Mesenchymal stem cell (in vitro differentiated cells and primary cell): Measurements from ENCODE around the gene LRRC8B.

Experiments
- DNase-seq: peaks from one replicate; pipeline ENCODE4 v3.0.0-alpha.2; 2013
- H2AFZ ChIP-seq: one replicate; pipeline ENCODE4 v1.6.1; 2013; ENCODE audit warnings: low read depth, mild to moderate bottlenecking, control low read depth, inconsistent platforms, low read length, moderate library complexity
- H2AK5ac ChIP-seq: 2 replicates; pipeline ENCODE4 v1.6.1; 2013; ENCODE audit warnings: low read length, moderate library complexity, mild to moderate bottlenecking, inconsistent platforms; ENCODE audit not compliant: severe bottlenecking
- H2BK120ac ChIP-seq: one replicate; pipeline ENCODE4 v1.6.1; 2013; ENCODE audit warnings: low read depth, mild to moderate bottlenecking, inconsistent platforms, low read length, moderate library complexity
- H2BK12ac ChIP-seq, 2 experiments: one replicate each; pipeline ENCODE4 v1.6.1; 2013; ENCODE audit warnings: inconsistent platforms in 2 of 2, low read length in 2 of 2, mild to moderate bottlenecking in 2 of 2, moderate library complexity in 2 of 2, control low read depth in 1 of 2
- H2BK15ac ChIP-seq: one replicate; pipeline ENCODE4 v1.6.1; 2013; ENCODE audit warnings: mild to moderate bottlenecking, low read depth, inconsistent platforms; ENCODE audit not compliant: poor library complexity, severe bottlenecking
- H2BK5ac ChIP-seq: 2 replicates; pipeline ENCODE4 v1.6.1; 2013; ENCODE audit warnings: low read depth, mild to moderate bottlenecking, low read length, control low read depth, inconsistent platforms; ENCODE audit not compliant: poor library complexity, severe bottlenecking
- H3K14ac ChIP-seq, 2 experiments: one replicate each; pipeline ENCODE4 v1.6.1; 2013; ENCODE audit warnings: inconsistent platforms in 2 of 2, low read length in 2 of 2, control low read depth in 1 of 2, mild to moderate bottlenecking in 1 of 2, moderate library complexity in 1 of 2
- H3K18ac ChIP-seq, 2 experiments: one replicate each; pipeline ENCODE4 v1.6.1; 2013; ENCODE audit warnings: inconsistent platforms in 2 of 2, low read length in 2 of 2, control low read depth in 1 of 2, low read depth in 1 of 2, mild to moderate bottlenecking in 1 of 2
- H3K23ac ChIP-seq, 2 experiments: one replicate each; pipeline ENCODE4 v1.6.1; 2013; ENCODE audit warnings: inconsistent platforms in 2 of 2, low read length in 2 of 2, mild to moderate bottlenecking in 2 of 2, moderate library complexity in 2 of 2, control low read depth in 1 of 2
- H3K27ac ChIP-seq: 2 replicates; pipeline ENCODE4 v1.5.1; 2013; ENCODE audit warnings: mild to moderate bottlenecking, moderate library complexity, low read length, control low read depth, inconsistent platforms; ENCODE audit not compliant: poor library complexity, severe bottlenecking
- H3K27me3 ChIP-seq, 2 experiments: 2 replicates each; pipeline versions ENCODE4 v1.6.1 to v1.7.0; 2013; ENCODE audit warnings: low read length in 2 of 2, mild to moderate bottlenecking in 2 of 2, moderate library complexity in 2 of 2, control low read depth in 1 of 2, inconsistent platforms in 1 of 2; ENCODE audit not compliant: control insufficient read depth in 1 of 2, insufficient read depth in 1 of 2
- H3K36me3 ChIP-seq, 2 experiments: 2 replicates each; pipeline versions ENCODE4 v1.6.1 to v1.7.0; 2013; ENCODE audit warnings: low read length in 2 of 2, control low read depth in 1 of 2, inconsistent platforms in 1 of 2, low read depth in 1 of 2, mild to moderate bottlenecking in 1 of 2; ENCODE audit not compliant: insufficient read depth in 2 of 2, control insufficient read depth in 1 of 2
- H3K4ac ChIP-seq, 2 experiments: one replicate each; pipeline ENCODE4 v1.6.1; 2013; ENCODE audit warnings: inconsistent platforms in 2 of 2, low read length in 2 of 2, mild to moderate bottlenecking in 2 of 2, moderate library complexity in 2 of 2, control low read depth in 1 of 2, low read depth in 1 of 2
- H3K4me1 ChIP-seq: 2 replicates; pipeline ENCODE4 v1.6.1; 2013; ENCODE audit warnings: low read depth, low read length, control low read depth; ENCODE audit not compliant: control insufficient read depth, insufficient read depth
- H3K4me2 ChIP-seq: 2 replicates; pipeline ENCODE4 v1.6.1; 2013; ENCODE audit warnings: low read length, mild to moderate bottlenecking, inconsistent platforms; ENCODE audit not compliant: poor library complexity, severe bottlenecking
- H3K4me3 ChIP-seq, 2 experiments: 2 replicates each; pipeline versions ENCODE4 v1.5.1 to v1.7.0; 2013; ENCODE audit warnings: low read length in 2 of 2, mild to moderate bottlenecking in 2 of 2, control low read depth in 1 of 2, low read depth in 1 of 2; ENCODE audit not compliant: insufficient read depth in 1 of 2
- H3K79me1 ChIP-seq: replicated peaks from 2 replicates; pipeline ENCODE4 v1.6.1; 2013; ENCODE audit warnings: mild to moderate bottlenecking, control low read depth, low read length, inconsistent platforms; ENCODE audit not compliant: poor library complexity, severe bottlenecking
- H3K9ac ChIP-seq: 2 replicates; pipeline ENCODE4 v1.7.0; 2013; ENCODE audit warnings: mild to moderate bottlenecking, low read length, moderate library complexity
- H3K9me3 ChIP-seq: 2 replicates; pipeline ENCODE4 v1.7.0; 2013; ENCODE audit warnings: mild to moderate bottlenecking, low read length; ENCODE audit not compliant: control insufficient read depth
- H4K8ac ChIP-seq: one replicate; pipeline ENCODE4 v1.6.1; 2013; ENCODE audit warnings: inconsistent platforms, mild to moderate bottlenecking, low read length, moderate library complexity
- H4K91ac ChIP-seq: one replicate; pipeline ENCODE4 v1.6.1; 2013; ENCODE audit warnings: mild to moderate bottlenecking, low read length, inconsistent platforms
- WGBS: methylation state at CpG from one replicate; pipeline ENCODE4 v1.1.7; 2013; ENCODE audit warnings: mixed read lengths; 5-methylcytosine and 5-hydroxymethylcytosine counted together

LRRC8B gene

GRCh38 chr1:89529196-89529595 lies 4.6 kb downstream of the LRRC8B start:
- H2BK120ac ChIP-seq, result no peak overlapping the region
- H3K4me1 ChIP-seq, result peaks cover 6% of the 10 kb centered on the region
- H3K4me2 ChIP-seq, result no peak overlapping the region
- no peak overlapping the region for H3K9ac ChIP-seq
- no peak overlapping the region for H3K4ac ChIP-seq
- H2AFZ ChIP-seq, result no peak overlapping the region
- H2AK5ac ChIP-seq, result no peak overlapping the region
- 86% methylated on average over 1 of the region's 2 CpGs for WGBS
- H3K4me3 ChIP-seq, result no peak overlapping the region
- no peaks in the 10 kb centered on the region for H3K9me3 ChIP-seq
- no peak overlapping the region for H4K8ac ChIP-seq
- H2BK12ac ChIP-seq, result no peak overlapping the region
- no peak for DNase-seq
- H3K27me3 ChIP-seq, result no peaks in the 10 kb centered on the region
- H4K91ac ChIP-seq, result no peak overlapping the region
- no peak overlapping the region for H2BK5ac ChIP-seq
- H2BK15ac ChIP-seq, result no peak overlapping the region
- peaks cover 7% of the 10 kb centered on the region for H3K79me1 ChIP-seq
- H3K36me3 ChIP-seq, result no peaks in the 10 kb centered on the region
- no peak overlapping the region for H3K18ac ChIP-seq
- H3K27ac ChIP-seq, result no peak overlapping the region
- no peak overlapping the region for H3K23ac ChIP-seq
- H3K14ac ChIP-seq, result no peak overlapping the region

GRCh38 chr1:89530444-89531089 lies 5.9 kb downstream of the LRRC8B start:
- DNase-seq, result no peak
- no peak overlapping the region for H3K4me3 ChIP-seq
- H4K8ac ChIP-seq, result no peak overlapping the region
- no peaks in the 10 kb centered on the region for H3K9me3 ChIP-seq
- no peak overlapping the region for H3K9ac ChIP-seq
- H3K79me1 ChIP-seq, result peaks cover 8% of the 10 kb centered on the region
- H3K23ac ChIP-seq, result no peak overlapping the region
- H2AFZ ChIP-seq, result no peak overlapping the region
- H2BK12ac ChIP-seq, result no peak overlapping the region
- H2BK120ac ChIP-seq, result no peak overlapping the region
- no peaks in the 10 kb centered on the region for H3K4me1 ChIP-seq
- H3K36me3 ChIP-seq, result no peaks in the 10 kb centered on the region
- no peak overlapping the region for H2AK5ac ChIP-seq
- peak overlapping the region; percentile 50 for H4K91ac ChIP-seq
- H2BK15ac ChIP-seq, result no peak overlapping the region
- no peak overlapping the region for H3K27ac ChIP-seq
- no peak overlapping the region for H3K4ac ChIP-seq
- H3K27me3 ChIP-seq, result no peaks in the 10 kb centered on the region
- H3K14ac ChIP-seq, result no peak overlapping the region
- no peak overlapping the region for H2BK5ac ChIP-seq
- WGBS, result 82% methylated on average over 8 of the region's 8 CpGs
- no peak overlapping the region for H3K4me2 ChIP-seq
- no peak overlapping the region for H3K18ac ChIP-seq

- Histone ChIP-seq H4K91ac (no peak overlapping the region), H2BK15ac (no peak overlapping the region), H4K8ac (no peak overlapping the region), H3K9ac (no peak overlapping the region), H3K79me1 (peaks cover 8% of the 10 kb centered on the region), H3K36me3 (no peaks in the 10 kb centered on the region), H3K9me3 (no peaks in the 10 kb centered on the region), H2AFZ (no peak overlapping the region), H2BK5ac (no peak overlapping the region), H3K4me2 (no peak overlapping the region), H3K27ac (no peak overlapping the region), H3K14ac (no peak overlapping the region), H3K4me1 (no peaks in the 10 kb centered on the region), H3K27me3 (no peaks in the 10 kb centered on the region), H3K18ac (no peak overlapping the region), H3K23ac (no peak overlapping the region), H2BK12ac (no peak overlapping the region), H2AK5ac (no peak overlapping the region), H3K4ac (no peak overlapping the region), H3K4me3 (no peak overlapping the region), H2BK120ac (no peak overlapping the region)
- no peak for DNase-seq
- 90% methylated on average over 2 of the region's 3 CpGs for WGBS
Observed at GRCh38 chr1:89531480-89532139, 7.0 kb downstream of the LRRC8B start.

- Histone ChIP-seq H2AK5ac (no peak overlapping the region), H4K91ac (no peak overlapping the region)
Observed at GRCh38 chr1:89532228-89532627, 7.6 kb downstream of the LRRC8B start.

More at GRCh38 chr1:89532228-89532627, 7.6 kb downstream of the LRRC8B start:
- Histone ChIP-seq H3K4me2 (no peak overlapping the region), H3K36me3 (no peaks in the 10 kb centered on the region), H3K27ac (no peak overlapping the region), H4K8ac (no peak overlapping the region), H3K18ac (no peak overlapping the region), H3K9ac (no peak overlapping the region), H3K14ac (no peak overlapping the region), H3K4me3 (no peak overlapping the region), H2BK120ac (no peak overlapping the region), H3K27me3 (no peaks in the 10 kb centered on the region), H2AFZ (no peak overlapping the region), H2BK5ac (no peak overlapping the region), H2BK12ac (no peak overlapping the region), H3K79me1 (peaks cover 8% of the 10 kb centered on the region), H2BK15ac (no peak overlapping the region), H3K23ac (no peak overlapping the region), H3K4ac (no peak overlapping the region), H3K9me3 (no peaks in the 10 kb centered on the region), H3K4me1 (no peaks in the 10 kb centered on the region)
- 83% methylated on average over 4 of the region's 4 CpGs for WGBS
- DNase-seq, result no peak
